H9 (cell line): ENCODE results near the gene TANK. TPM values are rescaled to one million over a fixed set of nuclear protein-coding genes. Genes with fewer than 3 reads are reported as not detected.

Source experiments
- DNase-seq: peaks from one replicate; pipeline ENCODE4 v3.0.0-alpha.2; 2017
- H2AFZ ChIP-seq: one replicate; pipeline ENCODE4 v1.6.1; 2013; ENCODE audit warnings: mild to moderate bottlenecking, low read length, control low read depth, moderate library complexity
- H2AK5ac ChIP-seq: 2 replicates; pipeline ENCODE4 v1.6.1; 2013; ENCODE audit warnings: low read length, control low read depth, mixed read lengths; ENCODE audit not compliant: insufficient read length
- H2BK120ac ChIP-seq: one replicate; pipeline ENCODE4 v1.6.1; 2013; ENCODE audit warnings: low read depth, mild to moderate bottlenecking, low read length, control low read depth, inconsistent platforms; ENCODE audit not compliant: poor library complexity, severe bottlenecking
- H2BK12ac ChIP-seq: 2 replicates; pipeline ENCODE4 v1.6.1; 2013; ENCODE audit warnings: low read length, control low read depth, mixed read lengths, low read depth; ENCODE audit not compliant: insufficient read length
- H2BK15ac ChIP-seq: 2 replicates; pipeline ENCODE4 v1.6.1; 2013; ENCODE audit warnings: low read depth, low read length, control low read depth
- H2BK20ac ChIP-seq: one replicate; pipeline ENCODE4 v1.6.1; 2013; ENCODE audit warnings: low read depth, mild to moderate bottlenecking, low read length, control low read depth, inconsistent platforms; ENCODE audit not compliant: poor library complexity, severe bottlenecking
- H2BK5ac ChIP-seq: 2 replicates; pipeline ENCODE4 v1.6.1; 2013; ENCODE audit warnings: low read length, control low read depth, mixed read lengths; ENCODE audit not compliant: insufficient read length
- H3K14ac ChIP-seq: 2 replicates; pipeline ENCODE4 v1.6.1; 2013; ENCODE audit warnings: low read length, control low read depth; ENCODE audit not compliant: insufficient read depth
- H3K18ac ChIP-seq: 2 replicates; pipeline ENCODE4 v1.6.1; 2013; ENCODE audit warnings: low read depth, mild to moderate bottlenecking, mixed read lengths, low read length, control low read depth; ENCODE audit not compliant: insufficient read length
- H3K23ac ChIP-seq: 2 replicates; pipeline ENCODE4 v1.6.1; 2013; ENCODE audit warnings: low read length, control low read depth, mixed read lengths, low read depth; ENCODE audit not compliant: insufficient read length
- H3K23me2 ChIP-seq: 2 replicates; pipeline ENCODE4 v1.6.1; 2013; ENCODE audit warnings: low read depth, mild to moderate bottlenecking, mixed read lengths, low read length, control low read depth; ENCODE audit not compliant: insufficient read length, poor library complexity, severe bottlenecking
- H3K27ac ChIP-seq: 2 replicates; pipeline ENCODE4 v1.5.1; 2013; ENCODE audit warnings: low read length, control low read depth, mixed read lengths, low read depth; ENCODE audit not compliant: insufficient read length
- H3K27me3 ChIP-seq: 2 replicates; pipeline ENCODE4 v1.6.1; 2013; ENCODE audit warnings: low read length, control low read depth, inconsistent platforms; ENCODE audit not compliant: insufficient read depth
- H3K4ac ChIP-seq: 2 replicates; pipeline ENCODE4 v1.6.1; 2013; ENCODE audit warnings: low read depth, mild to moderate bottlenecking, control low read depth, inconsistent platforms, low read length, moderate library complexity
- H3K4me1 ChIP-seq: 2 replicates; pipeline ENCODE4 v1.6.1; 2013; ENCODE audit warnings: low read length, control low read depth, inconsistent platforms; ENCODE audit not compliant: insufficient read depth
- H3K4me2 ChIP-seq: 2 replicates; pipeline ENCODE4 v1.6.1; 2013; ENCODE audit warnings: low read length, control low read depth, mixed read lengths; ENCODE audit not compliant: insufficient read length, insufficient read depth
- H3K56ac ChIP-seq: 2 replicates; pipeline ENCODE4 v1.6.1; 2013; ENCODE audit warnings: low read depth, mild to moderate bottlenecking, mixed read lengths, low read length, control low read depth; ENCODE audit not compliant: insufficient read length
- H3K79me1 ChIP-seq: 2 replicates; pipeline ENCODE4 v1.6.1; 2013; ENCODE audit warnings: low read depth, mild to moderate bottlenecking, moderate library complexity, low read length, control low read depth, inconsistent platforms; ENCODE audit not compliant: insufficient read depth, poor library complexity, severe bottlenecking
- H3K79me2 ChIP-seq: 2 replicates; pipeline ENCODE4 v1.6.1; 2013; ENCODE audit warnings: low read length, control low read depth, inconsistent platforms; ENCODE audit not compliant: insufficient read depth
- H3K9ac ChIP-seq: 2 replicates; pipeline ENCODE4 v1.6.1; 2013; ENCODE audit warnings: low read length, control low read depth, mixed read lengths; ENCODE audit not compliant: insufficient read length; ENCODE audit errors: extremely low read depth
- H3K9me3 ChIP-seq: one replicate; pipeline ENCODE4 v1.6.1; 2013; ENCODE audit warnings: low read depth, low read length, inconsistent platforms; ENCODE audit not compliant: control insufficient read depth
- H3T11ph ChIP-seq: one replicate; pipeline ENCODE4 v1.6.1; 2013; ENCODE audit warnings: mild to moderate bottlenecking, low read length, control low read depth, inconsistent platforms
- H4K20me1 ChIP-seq: one replicate; pipeline ENCODE4 v1.6.1; 2013; ENCODE audit not compliant: control insufficient read depth, insufficient read length, insufficient read depth
- H4K5ac ChIP-seq: 2 replicates; pipeline ENCODE4 v1.6.1; 2013; ENCODE audit warnings: low read depth, mild to moderate bottlenecking, mixed read lengths, low read length, control low read depth; ENCODE audit not compliant: insufficient read length
- H4K8ac ChIP-seq: replicated peaks from 2 replicates; pipeline ENCODE4 v1.6.1; 2013; ENCODE audit warnings: low read length, control low read depth, mixed read lengths, low read depth; ENCODE audit not compliant: insufficient read length
- H4K91ac ChIP-seq: 2 replicates; pipeline ENCODE4 v1.6.1; 2013; ENCODE audit warnings: low read depth, mild to moderate bottlenecking, moderate library complexity, mixed read lengths, low read length, control low read depth; ENCODE audit not compliant: insufficient read length
- H3K27ac Mint-ChIP-seq, 3 experiments: 2 replicates in 2 of 3; 3 replicates in 1 of 3; pipeline ENCODE4 v1.8.0; 2020 to 2021; ENCODE audit warnings: mixed read lengths in 3 of 3, mild to moderate bottlenecking in 1 of 3, moderate library complexity in 1 of 3
- H3K27me3 Mint-ChIP-seq: 2 replicates; pipeline ENCODE4 v1.8.0; 2021; ENCODE audit warnings: low read depth, mild to moderate bottlenecking, moderate library complexity, mixed read lengths
- H3K36me3 Mint-ChIP-seq, 3 experiments: 2 replicates in 2 of 3; 3 replicates in 1 of 3; pipeline ENCODE4 v1.8.0; 2020 to 2021; ENCODE audit warnings: low read depth in 3 of 3, mixed read lengths in 3 of 3; ENCODE audit not compliant: insufficient read depth in 1 of 3
- H3K4me1 Mint-ChIP-seq, 2 experiments: 2 replicates each; pipeline ENCODE4 v1.8.0; 2020; ENCODE audit warnings: mixed read lengths in 2 of 2
- H3K4me3 Mint-ChIP-seq, 2 experiments: 2 replicates in 1 of 2; 3 replicates in 1 of 2; pipeline ENCODE4 v1.8.0; 2020 to 2021; ENCODE audit warnings: mild to moderate bottlenecking in 2 of 2, mixed read lengths in 2 of 2, moderate library complexity in 1 of 2
- H3K9me3 Mint-ChIP-seq, 2 experiments: 2 replicates in 1 of 2; 3 replicates in 1 of 2; pipeline ENCODE4 v1.8.0; 2020; ENCODE audit warnings: mild to moderate bottlenecking in 2 of 2, mixed read lengths in 2 of 2, moderate library complexity in 1 of 2
- WGBS: extraction: QIAGEN DNeasy Blood & Tissue Kit; methylation state at CpG from one replicate; pipeline ENCODE4 v1.1.7; 2013; ENCODE audit warnings: missing lambda C conversion rate, low lambda C conversion rate, mixed read lengths; ENCODE audit not compliant: insufficient read length; ENCODE audit errors: extremely low coverage; 5-methylcytosine and 5-hydroxymethylcytosine counted together
- total RNA-seq: library from RNA; stranded (reverse); gene quantifications from 2 replicates; pipeline ENCODE4 v1.2.1, GENCODE V29; 2021
- TF ChIP-seq, protein P1 (sequence below): fragments of 200-600 bp; sonication (generic); conservative IDR thresholded peaks from 3 replicates; pipeline ENCODE4 v1.8.0; 2021; ENCODE audit warnings: antibody characterized with exemption, mild to moderate bottlenecking

TANK gene
- total RNA-seq, 1 experiment from 2014 or later = 23.9 TPM

DNA sequence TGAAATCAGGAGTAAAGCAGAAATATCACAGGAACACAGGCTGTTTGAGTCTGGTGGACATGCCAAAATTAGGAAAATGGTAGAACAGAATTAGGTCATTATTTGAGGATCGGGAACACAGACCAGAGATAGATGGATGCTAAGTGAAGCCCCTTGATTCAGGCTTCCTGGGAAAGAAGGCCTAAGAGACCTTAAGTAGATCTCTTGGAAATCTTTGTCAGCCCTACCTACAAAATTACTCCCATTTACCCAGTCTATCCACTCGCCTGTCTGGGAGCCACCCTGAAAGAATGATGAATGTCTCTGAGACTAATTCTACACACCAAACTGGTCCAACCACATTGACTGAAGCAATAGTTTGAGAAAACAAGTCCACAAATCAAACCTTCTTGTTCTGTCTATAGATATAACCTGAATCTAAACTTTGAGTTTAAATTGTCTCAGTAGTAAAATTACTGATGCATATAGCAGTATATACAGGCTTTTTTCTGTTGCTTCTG lies 36.6 kb upstream of the TANK start:
- H3K9me3 Mint-ChIP-seq = no peaks in the 10 kb centered on the region
- H3K4me1 ChIP-seq = peaks cover 4% of the 10 kb centered on the region
- H3K9ac ChIP-seq = peak overlapping the region; percentile 8
- peaks cover 21 to 23% of the 10 kb centered on the region in 2 experiments for H3K4me1 Mint-ChIP-seq
- H2AFZ ChIP-seq = no peak overlapping the region
- no peak overlapping the region for H2BK20ac ChIP-seq
- H2BK5ac ChIP-seq = no peak overlapping the region
- no peaks in the 10 kb centered on the region for H3K27me3 ChIP-seq
- H3K27me3 Mint-ChIP-seq = no peaks in the 10 kb centered on the region
- no peak overlapping the region for H2AK5ac ChIP-seq
- H3K27ac Mint-ChIP-seq = peak overlapping the region in 2 of 3 experiments; percentile 12 to 89; a peak in 5 of 7 replicates
- H3K4me3 Mint-ChIP-seq = no peak overlapping the region
- H3K14ac ChIP-seq = peak overlapping the region; percentile 49; the same call in 1 of the 2 replicates
- no peak overlapping the region for H2BK15ac ChIP-seq
- H3K27ac ChIP-seq = peak overlapping the region; percentile 7
- H3K36me3 Mint-ChIP-seq = no peaks in the 10 kb centered on the region
- H4K91ac ChIP-seq = no peak overlapping the region
- no CpG with 5 or more reads among the region's 2 CpGs for WGBS
- no peaks in the 10 kb centered on the region for H4K20me1 ChIP-seq
- no peak overlapping the region for H4K5ac ChIP-seq
- no peak overlapping the region for H3K18ac ChIP-seq
- H3K4ac ChIP-seq = no peak overlapping the region
- DNase-seq = no peak
- H3K79me1 ChIP-seq = no peaks in the 10 kb centered on the region
- H3K9me3 ChIP-seq = no peaks in the 10 kb centered on the region
- H3K23ac ChIP-seq = no peak overlapping the region
- H4K8ac ChIP-seq = no peak overlapping the region
- H2BK12ac ChIP-seq = no peak overlapping the region
- no peaks in the 10 kb centered on the region for H3K79me2 ChIP-seq
- no peak overlapping the region for H3T11ph ChIP-seq
- no peak overlapping the region for H2BK120ac ChIP-seq
- peak overlapping the region; percentile 25 for H3K4me2 ChIP-seq
- TF ChIP-seq, protein P1, sequence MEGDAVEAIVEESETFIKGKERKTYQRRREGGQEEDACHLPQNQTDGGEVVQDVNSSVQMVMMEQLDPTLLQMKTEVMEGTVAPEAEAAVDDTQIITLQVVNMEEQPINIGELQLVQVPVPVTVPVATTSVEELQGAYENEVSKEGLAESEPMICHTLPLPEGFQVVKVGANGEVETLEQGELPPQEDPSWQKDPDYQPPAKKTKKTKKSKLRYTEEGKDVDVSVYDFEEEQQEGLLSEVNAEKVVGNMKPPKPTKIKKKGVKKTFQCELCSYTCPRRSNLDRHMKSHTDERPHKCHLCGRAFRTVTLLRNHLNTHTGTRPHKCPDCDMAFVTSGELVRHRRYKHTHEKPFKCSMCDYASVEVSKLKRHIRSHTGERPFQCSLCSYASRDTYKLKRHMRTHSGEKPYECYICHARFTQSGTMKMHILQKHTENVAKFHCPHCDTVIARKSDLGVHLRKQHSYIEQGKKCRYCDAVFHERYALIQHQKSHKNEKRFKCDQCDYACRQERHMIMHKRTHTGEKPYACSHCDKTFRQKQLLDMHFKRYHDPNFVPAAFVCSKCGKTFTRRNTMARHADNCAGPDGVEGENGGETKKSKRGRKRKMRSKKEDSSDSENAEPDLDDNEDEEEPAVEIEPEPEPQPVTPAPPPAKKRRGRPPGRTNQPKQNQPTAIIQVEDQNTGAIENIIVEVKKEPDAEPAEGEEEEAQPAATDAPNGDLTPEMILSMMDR = no peak
- H3K23me2 ChIP-seq = no peaks in the 10 kb centered on the region
- no peak overlapping the region for H3K56ac ChIP-seq
